ENCODE measurements around the gene LIPM.

LIPM gene, protein sequence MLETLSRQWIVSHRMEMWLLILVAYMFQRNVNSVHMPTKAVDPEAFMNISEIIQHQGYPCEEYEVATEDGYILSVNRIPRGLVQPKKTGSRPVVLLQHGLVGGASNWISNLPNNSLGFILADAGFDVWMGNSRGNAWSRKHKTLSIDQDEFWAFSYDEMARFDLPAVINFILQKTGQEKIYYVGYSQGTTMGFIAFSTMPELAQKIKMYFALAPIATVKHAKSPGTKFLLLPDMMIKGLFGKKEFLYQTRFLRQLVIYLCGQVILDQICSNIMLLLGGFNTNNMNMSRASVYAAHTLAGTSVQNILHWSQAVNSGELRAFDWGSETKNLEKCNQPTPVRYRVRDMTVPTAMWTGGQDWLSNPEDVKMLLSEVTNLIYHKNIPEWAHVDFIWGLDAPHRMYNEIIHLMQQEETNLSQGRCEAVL

DNA sequence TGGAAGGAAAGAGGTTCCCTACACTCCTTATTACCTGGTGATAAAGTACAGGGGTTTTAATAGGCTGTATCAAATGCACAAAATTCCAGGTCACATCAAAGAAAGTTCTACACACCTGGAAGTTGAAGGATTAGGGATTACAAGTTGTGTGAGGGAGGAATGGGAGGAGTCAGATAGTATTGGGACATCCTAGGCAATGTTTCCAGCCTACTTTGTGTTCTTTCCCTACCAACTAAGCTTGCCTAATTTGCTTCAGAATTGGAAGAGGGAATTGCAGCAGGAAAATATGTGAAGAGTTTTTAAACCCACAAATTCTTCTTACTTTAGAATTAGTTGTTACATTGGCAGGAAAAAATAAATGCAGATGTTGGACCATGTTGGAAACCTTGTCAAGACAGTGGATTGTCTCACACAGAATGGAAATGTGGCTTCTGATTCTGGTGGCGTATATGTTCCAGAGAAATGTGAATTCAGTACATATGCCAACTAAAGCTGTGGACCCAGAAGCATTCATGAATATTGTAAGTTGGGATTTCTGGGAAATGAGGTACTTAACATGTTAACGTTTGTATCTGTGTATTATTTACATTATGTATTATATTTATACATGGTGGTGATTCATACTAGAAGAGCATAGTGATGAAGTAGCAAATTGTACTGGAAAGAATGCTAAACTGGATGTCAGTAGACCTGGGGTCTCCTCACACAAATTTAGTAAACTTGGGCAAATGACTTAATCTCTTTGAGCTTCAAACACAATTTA lies at the start of gene LIPM:
Gene LIPM (plus strand): TSS at position 208 of the 763 bp plus-strand sequence. CDS start 167 bp downstream, at position 375.
- TF ChIP-seq GATA2 (IDR thresholded peaks at IDR 0.05; ENCODE audit: low read depth, low read length), result no peak
- no peak for TF ChIP-seq GATA3 (IDR thresholded peaks at IDR 0.05; ENCODE audit: low read depth, low read length)

DNA sequence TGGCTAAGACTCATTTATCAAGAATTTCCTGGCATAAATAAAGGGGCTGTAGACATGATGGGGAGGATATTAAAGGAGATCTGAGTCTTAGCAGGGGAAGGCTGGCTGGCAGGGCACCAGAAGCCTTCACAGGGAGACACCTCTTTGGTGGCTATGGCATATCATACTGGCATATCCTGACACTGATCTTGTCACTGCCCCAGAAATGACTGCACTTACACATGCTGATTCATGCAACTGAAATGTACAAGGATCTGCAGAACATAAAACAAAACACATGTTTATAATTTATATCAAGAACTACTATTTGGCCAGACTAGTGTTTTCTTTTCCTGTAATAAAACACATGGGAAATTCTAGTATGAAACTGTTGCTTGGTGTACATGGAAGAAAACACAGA lies 48.2 kb upstream of the LIPM start:
- TF ChIP-seq GATA3 (IDR thresholded peaks at IDR 0.05; ENCODE audit: low read depth, low read length), result no peak
- peak; percentile 61 for TF ChIP-seq GATA2 (IDR thresholded peaks at IDR 0.05; ENCODE audit: low read depth, low read length)

DNA sequence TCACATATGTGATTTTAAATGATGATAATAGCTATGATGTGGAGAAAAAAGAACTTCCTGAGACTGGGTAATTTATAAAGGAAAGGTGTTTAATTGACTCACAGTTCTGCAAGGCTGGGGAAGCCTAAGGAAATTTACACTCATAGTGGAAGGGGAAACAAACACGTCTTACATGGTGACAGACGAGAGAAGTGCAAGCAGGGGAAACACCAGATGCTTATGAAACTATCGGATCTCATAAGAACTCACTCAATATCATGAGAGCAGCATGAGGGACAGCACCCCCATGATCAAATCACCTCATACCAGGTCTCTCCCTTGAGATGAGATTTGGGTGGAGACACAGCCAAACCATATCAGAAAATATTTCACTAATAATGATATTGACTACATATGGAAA lies 46.8 kb upstream of the LIPM start:
- TF ChIP-seq GATA3 (IDR thresholded peaks at IDR 0.05; ENCODE audit: low read depth, low read length), result no peak
- no peak for TF ChIP-seq GATA2 (IDR thresholded peaks at IDR 0.05; ENCODE audit: low read depth, low read length)

DNA sequence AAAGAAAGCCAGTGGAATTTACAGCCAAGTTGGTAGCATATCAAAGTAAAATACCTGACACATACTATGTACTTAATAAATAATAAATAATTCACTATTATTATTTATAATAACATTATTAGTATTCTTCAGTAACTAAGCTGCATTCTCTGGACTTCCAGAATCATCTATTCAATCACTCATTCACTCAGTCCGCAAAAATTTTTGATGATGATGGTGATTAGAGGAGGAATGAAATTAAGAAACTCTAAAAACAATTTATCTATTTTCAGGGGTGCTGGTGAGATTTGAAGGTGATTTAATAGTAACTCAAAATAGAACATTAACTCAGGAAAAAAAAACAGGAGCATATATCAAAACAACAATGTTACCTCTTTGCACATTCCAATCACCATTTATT lies 45.9 kb upstream of the LIPM start:
- TF ChIP-seq GATA2 (IDR thresholded peaks at IDR 0.05; ENCODE audit: low read depth, low read length), result no peak
- no peak for TF ChIP-seq GATA3 (IDR thresholded peaks at IDR 0.05; ENCODE audit: low read depth, low read length)

DNA sequence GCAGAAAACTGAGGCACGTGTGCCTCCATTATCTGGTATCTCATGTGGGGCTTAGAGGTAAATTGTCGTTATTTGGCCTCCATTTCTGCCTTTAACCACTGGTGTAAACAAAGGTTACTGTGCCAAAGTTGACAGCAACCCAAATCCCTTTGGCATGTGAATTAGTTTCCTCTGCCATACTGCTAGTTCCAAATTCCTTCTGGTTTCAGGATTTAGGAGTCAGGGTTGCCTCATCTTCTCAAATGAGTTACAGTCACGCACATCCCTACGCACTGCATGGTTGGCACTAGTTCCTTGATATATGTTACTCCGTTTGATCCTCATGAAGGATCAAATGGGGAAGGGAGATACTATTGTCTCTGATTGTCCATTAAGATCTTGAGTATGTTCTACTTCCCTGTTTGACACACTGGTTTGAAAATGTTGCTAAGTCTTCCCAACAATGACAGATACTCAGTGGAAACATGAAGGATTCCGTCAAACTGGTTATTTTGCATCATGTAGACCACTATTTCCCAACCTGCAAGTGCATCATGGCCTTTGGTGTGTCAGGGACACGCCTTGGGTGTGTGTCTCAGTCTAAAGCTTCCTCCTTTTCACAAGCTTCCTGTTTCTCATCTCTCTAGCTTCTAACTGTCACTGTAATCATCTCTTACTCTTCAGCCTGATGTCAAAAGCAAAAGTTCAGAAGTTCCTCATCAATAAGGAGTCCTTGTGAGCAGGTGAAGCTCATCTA lies 43.0 kb upstream of the LIPM start, which contains the start of gene LIPN:
Gene LIPN (plus strand): TSS at position 655 of the 736 bp plus-strand sequence. CDS start 1,386 bp downstream, outside the sequence.
- TF ChIP-seq GATA2 (IDR thresholded peaks at IDR 0.05; ENCODE audit: low read depth, low read length) (no peak), GATA3 (IDR thresholded peaks at IDR 0.05; ENCODE audit: low read depth, low read length) (no peak)

DNA sequence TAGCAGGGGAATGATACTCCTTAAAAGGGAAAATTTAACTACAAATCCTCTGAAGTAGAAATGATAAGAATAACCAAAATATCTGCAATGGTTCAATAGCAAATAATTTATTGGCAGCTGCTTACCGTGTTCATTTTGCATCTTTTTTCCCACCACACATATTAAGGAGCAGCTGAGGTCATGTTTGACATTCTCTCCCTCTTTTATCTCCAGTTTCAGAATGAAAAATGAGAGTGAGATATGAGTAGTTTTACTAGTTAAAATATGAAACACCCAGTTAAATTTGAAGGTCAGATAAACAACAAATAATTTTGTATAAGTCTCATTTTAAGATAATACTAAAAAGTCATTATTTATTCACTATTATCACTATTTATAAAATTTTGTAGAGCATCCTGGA lies 39.6 kb upstream of the LIPM start:
- no peak for TF ChIP-seq GATA3 (IDR thresholded peaks at IDR 0.05; ENCODE audit: low read depth, low read length)
- TF ChIP-seq GATA2 (IDR thresholded peaks at IDR 0.05; ENCODE audit: low read depth, low read length), result no peak

DNA sequence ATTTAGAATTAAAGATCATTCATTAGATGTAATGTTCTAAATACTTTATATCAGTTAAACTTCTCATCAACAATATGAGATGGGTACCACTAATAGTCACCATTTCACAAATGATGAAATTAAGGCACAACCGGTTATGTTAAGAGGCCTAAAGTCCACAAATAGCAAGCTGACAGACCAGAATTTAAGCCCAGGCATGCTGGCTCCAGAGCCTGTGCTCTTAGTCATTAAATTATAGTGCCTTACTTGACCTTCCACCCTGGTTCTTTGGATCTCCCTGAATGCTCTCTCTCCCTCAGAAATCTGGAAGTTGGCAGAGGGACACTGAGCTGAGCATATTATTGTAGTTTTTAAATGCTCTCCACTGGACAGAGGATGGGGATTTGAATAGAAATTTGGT lies 39.1 kb upstream of the LIPM start:
- TF ChIP-seq GATA3 (IDR thresholded peaks at IDR 0.05; ENCODE audit: low read depth, low read length) (no peak), GATA2 (IDR thresholded peaks at IDR 0.05; ENCODE audit: low read depth, low read length) (no peak)

DNA sequence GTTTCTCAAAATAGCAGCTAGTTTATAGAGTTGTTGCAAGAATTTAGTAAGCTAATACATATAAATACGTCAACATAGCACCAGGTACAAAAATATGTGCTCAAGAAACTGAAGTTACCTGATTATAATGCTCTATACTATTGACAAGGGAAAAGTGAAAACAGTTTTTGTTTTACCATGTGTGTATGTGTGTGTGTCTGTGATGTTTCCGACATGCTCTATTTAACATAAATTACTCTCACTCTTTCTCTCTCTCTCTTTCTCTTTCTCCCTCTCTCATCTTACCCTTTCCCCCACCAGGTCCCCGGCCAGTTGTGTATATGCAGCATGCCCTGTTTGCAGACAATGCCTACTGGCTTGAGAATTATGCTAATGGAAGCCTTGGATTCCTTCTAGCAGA lies 38.4 kb upstream of the LIPM start:
- TF ChIP-seq GATA2 (IDR thresholded peaks at IDR 0.05; ENCODE audit: low read depth, low read length) (no peak), GATA3 (IDR thresholded peaks at IDR 0.05; ENCODE audit: low read depth, low read length) (no peak)

DNA sequence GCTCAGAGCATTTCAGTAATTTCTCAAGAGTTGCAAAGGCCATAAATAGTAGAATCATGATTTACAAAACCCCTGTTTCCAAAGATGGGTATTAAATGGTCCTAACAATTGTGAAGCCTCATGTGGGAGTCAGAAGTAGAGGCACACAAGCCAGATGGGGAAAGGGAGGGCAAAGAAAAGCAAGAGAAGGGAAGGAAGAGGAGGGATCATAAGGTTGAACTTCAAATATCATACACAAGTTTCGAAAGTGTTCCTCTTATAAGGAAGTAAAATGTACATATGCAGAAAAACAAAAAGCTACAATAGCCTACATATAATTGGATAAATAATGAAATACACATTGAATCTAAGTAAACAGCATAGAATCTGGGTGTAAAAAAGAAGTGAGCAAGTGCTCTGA lies 36.7 kb upstream of the LIPM start:
- TF ChIP-seq GATA3 (IDR thresholded peaks at IDR 0.05; ENCODE audit: low read depth, low read length) (no peak), GATA2 (IDR thresholded peaks at IDR 0.05; ENCODE audit: low read depth, low read length) (no peak)

DNA sequence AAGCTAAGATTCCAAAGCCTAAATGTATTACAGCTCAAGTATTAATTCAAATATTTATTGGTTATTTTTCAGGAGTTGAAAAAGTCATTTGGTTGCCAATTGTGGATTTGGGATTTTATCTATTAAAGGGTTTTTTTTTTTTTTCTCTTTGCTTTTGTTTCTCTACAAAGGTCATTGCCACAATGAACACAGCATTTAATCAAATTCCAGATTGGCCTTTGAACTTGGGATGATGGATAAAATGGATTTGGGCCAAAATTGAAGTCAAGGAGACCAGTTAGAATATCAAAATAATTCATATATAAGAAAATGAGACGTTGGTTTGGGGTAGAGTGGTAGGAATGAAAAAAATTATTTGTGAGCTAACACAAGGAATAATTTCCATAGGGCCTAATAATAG lies 33.1 kb upstream of the LIPM start:
- TF ChIP-seq GATA2 (IDR thresholded peaks at IDR 0.05; ENCODE audit: low read depth, low read length), result no peak
- no peak for TF ChIP-seq GATA3 (IDR thresholded peaks at IDR 0.05; ENCODE audit: low read depth, low read length)

DNA sequence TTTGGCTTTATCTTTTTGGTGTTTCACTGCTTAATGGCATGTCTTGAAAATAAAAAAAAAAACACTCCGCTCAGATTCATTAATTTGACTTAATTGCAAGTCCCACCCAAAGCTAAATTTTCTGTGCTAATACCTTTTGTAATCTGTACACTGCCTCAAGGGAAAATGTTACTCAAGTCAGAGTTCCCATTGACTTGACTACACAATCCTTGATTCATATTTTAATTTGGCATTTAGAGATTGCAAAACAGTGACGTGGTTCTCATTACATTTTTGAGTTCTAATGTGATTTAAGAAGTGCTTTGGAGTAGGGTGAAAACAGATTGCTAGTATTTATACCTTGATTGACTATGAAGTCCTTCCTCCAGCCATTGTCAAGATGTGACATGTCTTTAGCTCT lies 21.3 kb upstream of the LIPM start:
- TF ChIP-seq GATA3 (IDR thresholded peaks at IDR 0.05; ENCODE audit: low read depth, low read length) (no peak), GATA2 (IDR thresholded peaks at IDR 0.05; ENCODE audit: low read depth, low read length) (no peak)

DNA sequence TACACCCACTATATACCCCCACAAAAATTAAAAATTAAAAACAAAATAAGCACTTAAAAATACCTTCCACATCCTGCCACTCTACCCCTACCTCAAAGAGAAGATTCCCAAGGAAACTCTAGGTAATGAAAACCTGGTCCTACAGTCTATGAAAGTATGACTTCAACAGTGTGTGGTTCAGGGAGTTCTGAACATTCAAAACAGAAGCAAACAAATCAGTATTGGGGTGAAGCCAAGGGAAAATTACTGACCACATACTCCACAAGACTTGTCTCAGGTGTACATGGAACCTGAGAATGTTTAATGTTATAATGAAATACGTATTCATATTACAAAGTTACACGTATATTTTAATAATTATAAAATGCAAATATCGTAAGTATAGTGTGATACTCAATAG lies 20.3 kb upstream of the LIPM start:
- no peak for TF ChIP-seq GATA3 (IDR thresholded peaks at IDR 0.05; ENCODE audit: low read depth, low read length)
- TF ChIP-seq GATA2 (IDR thresholded peaks at IDR 0.05; ENCODE audit: low read depth, low read length), result no peak

DNA sequence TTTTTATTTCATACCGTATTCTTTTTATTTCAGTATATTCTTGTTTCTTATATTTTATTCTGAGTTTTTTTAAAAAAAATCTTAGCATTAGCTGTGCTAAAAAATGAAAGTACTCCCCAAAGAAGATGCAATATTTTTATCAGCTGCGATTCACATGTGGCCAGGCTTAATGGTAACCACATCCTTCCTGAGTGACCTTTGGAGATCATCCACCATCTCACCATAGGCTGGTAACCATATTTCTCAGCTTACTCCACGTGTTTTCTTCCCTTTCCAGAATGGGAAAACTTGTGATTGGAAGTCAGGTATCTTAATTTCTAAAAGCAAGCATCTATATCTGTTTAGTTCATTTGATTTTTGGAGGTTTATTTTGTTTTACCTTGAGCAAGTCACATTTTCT lies 18.8 kb upstream of the LIPM start:
- no peak for TF ChIP-seq GATA3 (IDR thresholded peaks at IDR 0.05; ENCODE audit: low read depth, low read length)
- TF ChIP-seq GATA2 (IDR thresholded peaks at IDR 0.05; ENCODE audit: low read depth, low read length), result no peak
